HCEC 1CT (cell line): ENCODE data around the gene KIAA0232.

Experiments
- DNase-seq: peaks from one replicate; pipeline ENCODE4 v3.0.0-alpha.2; 2017

Gene KIAA0232

GRCh38 chr4:6851962-6852361 is 69.4 kb downstream of the KIAA0232 start:
- no peak for DNase-seq

- DNase-seq, result no peak
Measured at GRCh38 chr4:6852582-6852981, 70.1 kb downstream of the KIAA0232 start.

DNA sequence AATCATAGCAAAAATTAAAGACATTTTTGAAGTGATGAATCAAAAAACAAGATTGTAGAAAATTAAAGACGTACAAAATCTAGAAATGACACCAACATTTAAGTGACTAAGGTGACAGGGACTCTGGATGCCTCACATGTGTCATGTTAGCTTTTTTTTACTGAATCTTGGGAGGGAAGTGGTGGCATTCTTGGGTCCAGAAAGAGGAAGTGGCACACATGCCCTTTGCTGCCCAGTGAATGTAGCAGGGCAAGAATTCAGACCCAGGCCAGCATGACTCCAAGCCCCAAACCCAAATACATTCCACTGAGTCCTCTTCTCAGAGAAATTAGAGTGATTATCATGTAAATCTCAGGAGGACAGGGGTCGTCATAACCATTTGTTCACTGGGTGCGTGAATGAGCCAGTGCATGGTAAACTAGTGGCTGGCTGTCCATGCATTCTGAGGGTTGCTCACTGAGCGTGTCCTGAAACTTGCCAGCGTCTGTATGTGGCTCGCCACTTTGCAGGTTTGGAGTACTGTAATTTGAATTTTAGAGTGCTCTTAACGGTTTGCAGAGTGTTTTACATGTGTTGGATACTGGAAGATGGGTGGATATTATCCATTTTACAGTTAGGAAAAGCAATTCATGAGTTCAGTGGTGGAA is 71.7 kb downstream of the KIAA0232 start:
- DNase-seq, result no peak

- DNase-seq, result peak; percentile 71
Measured at GRCh38 chr4:6855692-6856297, 73.3 kb downstream of the KIAA0232 start.

DNA sequence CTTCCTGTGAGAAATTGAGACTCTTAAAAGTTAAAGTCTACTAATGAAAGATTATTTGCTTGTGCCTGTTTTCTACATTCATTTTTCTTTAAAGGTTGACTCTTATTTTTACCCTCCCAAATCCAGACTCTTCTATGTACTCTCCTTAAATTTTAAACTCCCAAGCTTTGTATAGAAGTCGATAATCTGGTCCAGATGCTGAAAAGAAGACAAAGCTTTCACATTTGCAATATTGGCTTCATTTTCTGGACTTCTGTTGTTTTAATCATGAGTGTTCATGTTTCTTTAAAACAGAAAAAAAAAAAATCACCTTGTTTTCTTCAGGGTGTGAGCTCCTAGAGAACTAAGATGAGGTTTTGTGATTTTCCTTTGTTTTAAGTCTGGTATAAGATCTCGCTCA is 73.9 kb downstream of the KIAA0232 start:
- no peak for DNase-seq

DNA sequence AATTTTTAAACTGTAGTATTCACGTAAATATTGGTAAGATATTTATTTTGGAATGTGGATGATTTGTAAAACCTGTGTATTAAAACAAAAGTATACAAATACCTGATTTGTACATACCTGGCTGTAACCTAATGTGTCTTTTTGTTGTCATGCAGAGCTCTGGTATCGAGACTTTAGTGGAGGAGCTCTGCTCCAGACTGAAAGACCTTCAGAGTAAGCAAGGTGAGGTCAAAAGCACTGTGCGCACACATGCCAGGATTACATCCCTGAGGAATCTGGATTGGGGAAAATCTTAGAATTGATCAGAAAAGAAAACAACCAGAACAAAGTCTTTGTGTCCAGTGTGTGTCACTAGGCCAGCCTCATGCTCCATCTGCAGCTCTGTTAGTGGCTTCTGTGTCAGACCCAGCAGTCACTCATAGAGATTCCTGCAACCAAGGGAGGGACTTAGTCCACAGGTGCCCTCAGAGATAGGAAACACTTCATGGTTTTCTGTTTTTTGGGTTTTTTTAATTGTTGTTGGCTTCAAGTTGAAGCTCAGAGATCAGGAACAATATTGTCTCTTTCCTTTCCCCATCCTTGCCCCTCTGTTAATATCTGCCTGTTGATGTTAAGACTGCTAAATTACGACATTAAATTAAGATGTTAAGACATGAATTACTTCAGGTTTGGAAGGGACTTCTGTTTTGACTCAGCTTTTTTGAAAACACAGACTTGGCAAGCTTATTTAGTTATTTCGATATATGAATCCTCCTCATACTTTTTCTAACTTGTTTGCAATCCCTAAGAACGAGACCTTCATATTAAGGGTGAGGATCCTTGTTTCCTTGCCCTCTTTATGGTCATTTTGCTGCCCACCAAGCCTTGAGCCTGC is 74.7 kb downstream of the KIAA0232 start:
- no peak for DNase-seq

DNA sequence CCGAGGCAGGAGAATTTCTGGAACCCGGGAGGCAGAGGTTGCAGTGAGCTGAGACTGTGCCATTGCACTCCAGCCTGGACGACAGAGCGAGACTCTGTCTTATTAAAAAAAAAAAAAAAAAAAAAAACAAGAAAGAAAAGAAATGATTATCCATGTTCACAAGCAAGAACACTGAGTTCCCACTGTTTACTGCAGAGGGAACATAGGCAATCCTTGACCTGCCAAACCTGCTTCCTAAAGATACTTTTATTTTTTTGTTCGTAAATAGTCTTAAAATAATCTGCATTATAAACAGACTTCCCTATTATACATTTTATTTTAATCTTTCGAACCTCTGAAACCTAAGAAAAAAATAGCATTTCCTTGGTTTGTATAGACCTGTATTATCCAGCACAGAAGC is 76.5 kb downstream of the KIAA0232 start:
- no peak for DNase-seq

DNA sequence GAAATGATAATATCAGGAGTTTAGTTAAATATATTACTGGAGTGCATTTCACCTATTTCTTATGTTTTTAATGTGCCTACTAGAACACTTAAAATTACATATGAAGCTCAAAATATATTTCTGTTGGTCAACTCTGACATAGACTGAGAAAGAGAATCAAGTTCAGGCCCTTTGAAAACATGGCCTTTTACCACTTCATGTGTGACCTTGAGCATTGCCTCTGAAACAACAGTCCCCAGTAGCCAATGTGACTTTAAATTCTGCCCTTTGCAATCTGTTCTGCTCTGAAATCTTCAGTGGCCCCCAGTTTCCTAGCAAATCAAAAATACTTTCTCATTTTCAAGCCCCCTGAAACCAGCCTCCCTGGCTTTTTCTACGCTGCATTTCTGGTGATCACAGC is 77.0 kb downstream of the KIAA0232 start:
- no peak for DNase-seq

- DNase-seq, result no peak
Measured at GRCh38 chr4:6868386-6868785, 85.9 kb downstream of the KIAA0232 start.

GRCh38 chr4:6869944-6870343 is 87.4 kb downstream of the KIAA0232 start:
- no peak for DNase-seq

GRCh38 chr4:6873291-6873690 is 90.8 kb downstream of the KIAA0232 start:
- DNase-seq, result no peak

DNA sequence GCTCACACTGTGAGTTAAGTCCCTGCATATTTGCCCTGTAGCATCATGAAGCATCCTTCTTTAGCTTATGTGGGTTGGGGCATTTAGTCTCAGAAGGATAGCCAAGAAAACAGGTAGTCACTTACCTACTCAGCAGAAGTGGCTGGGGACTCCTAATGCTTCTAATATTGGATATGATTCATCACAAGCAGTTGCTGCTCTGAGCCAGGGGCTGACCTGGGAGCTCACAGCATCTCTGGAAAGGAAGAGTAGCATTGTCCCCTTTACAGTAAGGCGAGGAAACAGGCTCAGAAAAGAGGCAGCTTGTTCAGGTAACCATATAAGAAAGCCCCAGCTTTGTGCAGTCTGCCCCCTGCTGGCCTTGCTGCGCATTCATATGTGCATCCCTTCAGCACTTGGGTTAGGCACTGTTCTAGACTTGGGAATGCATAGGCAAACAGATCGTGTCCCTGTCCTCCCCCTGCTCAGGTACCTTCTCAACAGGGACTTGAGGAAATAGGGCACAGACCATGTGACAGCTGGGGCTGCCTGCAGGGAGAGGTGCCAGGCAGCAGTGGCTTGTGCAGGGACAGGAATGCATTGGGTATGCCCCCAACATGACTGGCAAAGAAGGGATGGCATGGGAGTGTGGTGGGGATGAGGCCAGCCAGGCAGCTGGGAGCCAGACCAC is 91.4 kb downstream of the KIAA0232 start:
- no peak for DNase-seq

GRCh38 chr4:6874981-6875380 is 92.5 kb downstream of the KIAA0232 start:
- no peak for DNase-seq

DNA sequence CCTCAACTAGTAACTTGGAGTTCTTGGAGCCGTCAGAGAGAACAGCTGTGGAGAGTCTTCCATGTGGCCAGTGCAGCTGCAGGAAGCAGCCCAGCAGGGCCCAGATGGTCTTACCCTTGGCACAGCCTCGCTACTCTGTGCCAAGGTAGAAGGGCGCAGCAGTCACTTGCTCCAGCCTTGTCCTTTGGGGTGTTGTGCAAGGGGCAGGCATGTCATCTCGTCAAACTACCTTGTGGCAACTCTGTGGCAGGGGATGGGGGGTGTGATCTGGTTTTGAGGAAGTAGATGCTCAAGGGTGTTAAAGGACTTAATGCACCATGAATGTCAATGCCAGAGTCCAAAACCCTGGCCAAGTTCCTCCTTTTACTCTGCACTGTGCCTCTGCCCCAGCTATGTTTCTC is 92.9 kb downstream of the KIAA0232 start:
- no peak for DNase-seq

GRCh38 chr4:6876440-6876839 is 93.9 kb downstream of the KIAA0232 start:
- DNase-seq, result no peak

DNA sequence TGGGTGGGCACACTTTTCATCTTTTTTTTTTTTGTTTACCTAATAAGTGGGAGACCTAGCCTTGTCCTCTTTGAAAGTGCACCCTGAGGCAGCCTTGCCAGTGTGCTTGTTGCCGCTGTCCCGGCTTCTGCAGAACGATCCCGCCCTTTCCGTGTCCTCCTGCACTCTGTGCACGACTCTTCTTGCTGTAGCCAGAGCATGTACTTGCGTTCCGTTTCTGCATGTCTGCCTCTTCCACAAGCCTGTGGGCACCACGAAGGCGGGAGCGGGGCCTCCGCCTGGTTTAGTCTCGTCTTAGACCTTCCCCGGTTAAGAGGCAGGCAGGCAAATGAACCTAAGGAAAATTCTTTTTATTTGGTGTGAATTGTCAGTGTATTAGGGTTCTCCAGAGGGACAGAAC is 94.5 kb downstream of the KIAA0232 start:
- no peak for DNase-seq

DNA sequence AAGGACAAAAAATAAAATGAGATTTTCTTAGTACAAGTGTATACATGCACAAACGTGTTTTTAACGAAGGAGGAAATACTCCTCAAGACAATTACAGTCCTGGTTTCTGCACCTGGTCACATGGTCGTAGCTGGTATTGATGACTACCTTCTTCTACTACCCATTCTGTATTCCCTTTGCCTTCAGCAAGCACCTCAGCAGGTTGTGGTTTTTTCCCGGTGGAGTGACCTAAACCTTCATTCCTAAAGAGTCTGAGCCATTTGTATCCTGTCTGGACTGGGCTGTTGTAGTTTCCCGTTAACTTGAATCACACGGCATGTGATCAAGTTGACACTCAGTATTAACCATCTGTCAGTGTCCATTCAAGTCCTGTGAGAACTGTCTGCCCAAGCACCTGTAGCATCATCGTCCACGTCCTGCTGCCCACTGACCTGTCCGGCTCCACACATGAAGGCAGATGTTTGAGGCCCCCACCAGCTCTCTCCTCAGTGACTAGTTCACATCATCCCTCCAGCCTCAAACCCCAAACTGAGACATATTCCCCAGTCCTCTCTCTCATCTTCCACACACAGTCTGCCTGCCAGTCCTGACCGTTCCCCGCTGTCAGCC is 96.0 kb downstream of the KIAA0232 start:
- no peak for DNase-seq

GRCh38 chr4:6880691-6881090 is 98.2 kb downstream of the KIAA0232 start:
- DNase-seq, result no peak

GRCh38 chr4:6881908-6882307 is 99.4 kb downstream of the KIAA0232 start:
- no peak for DNase-seq

DNA sequence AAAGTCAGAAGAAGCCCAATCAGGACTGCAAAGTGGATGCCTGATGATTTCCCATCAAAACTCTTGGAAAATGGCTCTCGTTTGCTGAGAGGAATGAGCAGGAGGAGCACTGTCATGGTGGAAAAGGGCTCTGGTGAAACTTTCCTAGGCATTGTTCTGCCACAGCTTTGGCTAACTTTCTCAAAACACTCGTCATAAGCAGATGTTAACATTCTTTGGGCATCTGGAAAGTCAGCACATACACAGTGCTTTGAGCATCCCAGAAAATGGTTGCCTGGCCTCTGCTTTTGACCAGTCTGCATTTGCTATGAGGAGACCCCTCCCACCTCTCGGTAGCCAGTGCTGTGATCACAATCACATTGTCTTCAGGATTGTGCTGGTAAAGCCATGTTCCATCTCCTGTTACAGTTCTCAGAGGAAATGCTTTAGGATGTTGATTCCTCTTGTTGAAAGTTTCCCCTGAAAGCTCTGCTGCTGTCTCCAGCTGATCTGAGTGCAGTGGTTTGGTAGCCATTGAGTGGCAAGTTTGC is 101.9 kb downstream of the KIAA0232 start:
- no peak for DNase-seq

GRCh38 chr4:6885953-6886557 is 103.5 kb downstream of the KIAA0232 start:
- DNase-seq, result peak; percentile 30

DNA sequence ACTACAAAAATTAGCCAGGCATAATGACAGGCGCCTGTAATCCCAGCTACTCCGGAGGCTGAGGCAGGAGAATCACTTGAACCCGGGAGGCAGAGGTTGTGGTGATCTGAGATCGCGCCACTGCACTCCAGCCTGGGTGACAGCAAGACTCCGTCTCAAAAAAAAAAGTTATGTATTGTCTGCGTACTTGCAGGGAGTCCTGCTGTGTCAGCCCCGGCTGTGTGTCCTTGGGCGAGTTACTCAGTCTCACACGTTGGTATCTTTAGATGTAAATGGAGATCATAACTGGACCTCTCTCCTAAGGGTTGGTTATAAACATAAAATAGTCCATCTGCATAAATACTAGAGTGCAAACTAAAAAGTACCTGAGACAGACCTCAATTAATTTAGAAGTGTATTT is 104.4 kb downstream of the KIAA0232 start:
- no peak for DNase-seq
